GM23338 (cell line): ENCODE data around the gene LRP1B.

Source experiments
- CREB1 ChIP-seq: fragments of 250-450 bp; sonication (Bioruptor Pico); IDR thresholded peaks from 2 replicates; pipeline ENCODE4 v1.5.0; 2020; ENCODE audit warnings: low read depth, mild to moderate bottlenecking, moderate library complexity
- EZH2 ChIP-seq: fragments of 200-600 bp; sonication (generic); IDR thresholded peaks from one replicate; pipeline ENCODE4 v1.8.0; 2017; ENCODE audit warnings: antibody characterized with exemption, mild to moderate bottlenecking, low read depth; ENCODE audit not compliant: unreplicated experiment
- EZH2phosphoT487 ChIP-seq: fragments of 200-600 bp; sonication (generic); IDR thresholded peaks from one replicate; pipeline ENCODE4 v1.8.1; 2018; ENCODE audit warnings: antibody characterized with exemption; ENCODE audit not compliant: unreplicated experiment
- JUNB ChIP-seq: IDR thresholded peaks from one replicate; pipeline ENCODE4 v1.6.1; 2016; ENCODE audit warnings: antibody characterized with exemption; ENCODE audit not compliant: unreplicated experiment
- NANOG ChIP-seq: IDR thresholded peaks from 2 replicates; pipeline ENCODE4 v1.6.1; 2016; ENCODE audit warnings: antibody characterized with exemption, borderline replicate concordance
- POLR2AphosphoS5 ChIP-seq: IDR thresholded peaks from 2 replicates; pipeline ENCODE4 v1.6.1; 2016; ENCODE audit warnings: antibody characterized with exemption, low read depth
- STAT1 ChIP-seq: IDR thresholded peaks from one replicate; pipeline ENCODE4 v1.6.1; 2016; ENCODE audit warnings: antibody characterized with exemption; ENCODE audit not compliant: unreplicated experiment
- ZNF114 ChIP-seq: fragments of 250-450 bp; sonication (Bioruptor Pico); IDR thresholded peaks from 2 replicates; pipeline ENCODE4 v1.5.0; 2020; ENCODE audit warnings: mild to moderate bottlenecking, moderate library complexity
- TF ChIP-seq, protein P1 (sequence below), 2 experiments: fragments of 200-600 bp in 1 of 2; sonication (generic) in 1 of 2; conservative IDR thresholded peaks; 2 replicates each; pipeline versions ENCODE4 v1.5.1 to v1.6.1; 2016 to 2017; ENCODE audit warnings: antibody characterized with exemption in 2 of 2, low read depth in 2 of 2, mild to moderate bottlenecking in 2 of 2, moderate library complexity in 1 of 2
- TF ChIP-seq, protein P2 (sequence below): IDR thresholded peaks from 2 replicates; pipeline ENCODE4 v1.6.1; 2016; ENCODE audit warnings: antibody characterized with exemption
- TF ChIP-seq, protein P3 (sequence below): IDR thresholded peaks from one replicate; pipeline ENCODE4 v1.6.1; 2018; ENCODE audit warnings: antibody characterized with exemption; ENCODE audit not compliant: unreplicated experiment
- TF ChIP-seq, protein P4 (sequence below): fragments of 250-450 bp; sonication (Bioruptor Pico); IDR thresholded peaks from 2 replicates; pipeline ENCODE4 v1.5.0; 2020; ENCODE audit warnings: mild to moderate bottlenecking, moderate library complexity

DNA sequence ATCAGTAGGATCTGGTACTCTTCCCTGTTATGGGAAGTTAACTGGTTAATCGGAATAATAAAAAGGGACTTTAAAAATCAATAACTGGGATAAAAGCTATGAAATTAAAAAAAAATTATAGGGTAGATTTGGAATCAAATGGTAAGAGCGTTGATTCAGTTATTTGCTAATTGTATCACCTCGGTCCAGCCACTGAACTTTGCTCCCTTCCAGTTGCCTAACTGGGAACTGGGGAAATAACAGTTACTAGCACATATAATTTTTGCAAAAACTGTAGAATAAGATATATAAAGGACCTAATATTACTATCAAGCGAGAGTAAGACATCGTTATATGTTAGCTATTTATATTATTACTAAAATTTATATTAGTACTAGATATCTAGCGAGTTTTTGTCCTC lies 302.1 kb downstream of the LRP1B start:
- TF ChIP-seq, protein P1, sequence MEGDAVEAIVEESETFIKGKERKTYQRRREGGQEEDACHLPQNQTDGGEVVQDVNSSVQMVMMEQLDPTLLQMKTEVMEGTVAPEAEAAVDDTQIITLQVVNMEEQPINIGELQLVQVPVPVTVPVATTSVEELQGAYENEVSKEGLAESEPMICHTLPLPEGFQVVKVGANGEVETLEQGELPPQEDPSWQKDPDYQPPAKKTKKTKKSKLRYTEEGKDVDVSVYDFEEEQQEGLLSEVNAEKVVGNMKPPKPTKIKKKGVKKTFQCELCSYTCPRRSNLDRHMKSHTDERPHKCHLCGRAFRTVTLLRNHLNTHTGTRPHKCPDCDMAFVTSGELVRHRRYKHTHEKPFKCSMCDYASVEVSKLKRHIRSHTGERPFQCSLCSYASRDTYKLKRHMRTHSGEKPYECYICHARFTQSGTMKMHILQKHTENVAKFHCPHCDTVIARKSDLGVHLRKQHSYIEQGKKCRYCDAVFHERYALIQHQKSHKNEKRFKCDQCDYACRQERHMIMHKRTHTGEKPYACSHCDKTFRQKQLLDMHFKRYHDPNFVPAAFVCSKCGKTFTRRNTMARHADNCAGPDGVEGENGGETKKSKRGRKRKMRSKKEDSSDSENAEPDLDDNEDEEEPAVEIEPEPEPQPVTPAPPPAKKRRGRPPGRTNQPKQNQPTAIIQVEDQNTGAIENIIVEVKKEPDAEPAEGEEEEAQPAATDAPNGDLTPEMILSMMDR (conservative IDR thresholded peaks at IDR 0.05; ENCODE audit: low read depth in 2 of 2) = no peak
- TF ChIP-seq POLR2AphosphoS5 (no peak), EZH2 (no peak), STAT1 (no peak), EZH2phosphoT487 (no peak), NANOG (no peak), JUNB (no peak), CREB1 (CRISPR knock-in tag) (no peak), ZNF114 (CRISPR knock-in tag) (no peak)
- TF ChIP-seq, protein P2, sequence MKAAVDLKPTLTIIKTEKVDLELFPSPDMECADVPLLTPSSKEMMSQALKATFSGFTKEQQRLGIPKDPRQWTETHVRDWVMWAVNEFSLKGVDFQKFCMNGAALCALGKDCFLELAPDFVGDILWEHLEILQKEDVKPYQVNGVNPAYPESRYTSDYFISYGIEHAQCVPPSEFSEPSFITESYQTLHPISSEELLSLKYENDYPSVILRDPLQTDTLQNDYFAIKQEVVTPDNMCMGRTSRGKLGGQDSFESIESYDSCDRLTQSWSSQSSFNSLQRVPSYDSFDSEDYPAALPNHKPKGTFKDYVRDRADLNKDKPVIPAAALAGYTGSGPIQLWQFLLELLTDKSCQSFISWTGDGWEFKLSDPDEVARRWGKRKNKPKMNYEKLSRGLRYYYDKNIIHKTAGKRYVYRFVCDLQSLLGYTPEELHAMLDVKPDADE = no peak
- TF ChIP-seq, protein P3, sequence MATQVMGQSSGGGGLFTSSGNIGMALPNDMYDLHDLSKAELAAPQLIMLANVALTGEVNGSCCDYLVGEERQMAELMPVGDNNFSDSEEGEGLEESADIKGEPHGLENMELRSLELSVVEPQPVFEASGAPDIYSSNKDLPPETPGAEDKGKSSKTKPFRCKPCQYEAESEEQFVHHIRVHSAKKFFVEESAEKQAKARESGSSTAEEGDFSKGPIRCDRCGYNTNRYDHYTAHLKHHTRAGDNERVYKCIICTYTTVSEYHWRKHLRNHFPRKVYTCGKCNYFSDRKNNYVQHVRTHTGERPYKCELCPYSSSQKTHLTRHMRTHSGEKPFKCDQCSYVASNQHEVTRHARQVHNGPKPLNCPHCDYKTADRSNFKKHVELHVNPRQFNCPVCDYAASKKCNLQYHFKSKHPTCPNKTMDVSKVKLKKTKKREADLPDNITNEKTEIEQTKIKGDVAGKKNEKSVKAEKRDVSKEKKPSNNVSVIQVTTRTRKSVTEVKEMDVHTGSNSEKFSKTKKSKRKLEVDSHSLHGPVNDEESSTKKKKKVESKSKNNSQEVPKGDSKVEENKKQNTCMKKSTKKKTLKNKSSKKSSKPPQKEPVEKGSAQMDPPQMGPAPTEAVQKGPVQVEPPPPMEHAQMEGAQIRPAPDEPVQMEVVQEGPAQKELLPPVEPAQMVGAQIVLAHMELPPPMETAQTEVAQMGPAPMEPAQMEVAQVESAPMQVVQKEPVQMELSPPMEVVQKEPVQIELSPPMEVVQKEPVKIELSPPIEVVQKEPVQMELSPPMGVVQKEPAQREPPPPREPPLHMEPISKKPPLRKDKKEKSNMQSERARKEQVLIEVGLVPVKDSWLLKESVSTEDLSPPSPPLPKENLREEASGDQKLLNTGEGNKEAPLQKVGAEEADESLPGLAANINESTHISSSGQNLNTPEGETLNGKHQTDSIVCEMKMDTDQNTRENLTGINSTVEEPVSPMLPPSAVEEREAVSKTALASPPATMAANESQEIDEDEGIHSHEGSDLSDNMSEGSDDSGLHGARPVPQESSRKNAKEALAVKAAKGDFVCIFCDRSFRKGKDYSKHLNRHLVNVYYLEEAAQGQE = no peak
- TF ChIP-seq, protein P4, sequence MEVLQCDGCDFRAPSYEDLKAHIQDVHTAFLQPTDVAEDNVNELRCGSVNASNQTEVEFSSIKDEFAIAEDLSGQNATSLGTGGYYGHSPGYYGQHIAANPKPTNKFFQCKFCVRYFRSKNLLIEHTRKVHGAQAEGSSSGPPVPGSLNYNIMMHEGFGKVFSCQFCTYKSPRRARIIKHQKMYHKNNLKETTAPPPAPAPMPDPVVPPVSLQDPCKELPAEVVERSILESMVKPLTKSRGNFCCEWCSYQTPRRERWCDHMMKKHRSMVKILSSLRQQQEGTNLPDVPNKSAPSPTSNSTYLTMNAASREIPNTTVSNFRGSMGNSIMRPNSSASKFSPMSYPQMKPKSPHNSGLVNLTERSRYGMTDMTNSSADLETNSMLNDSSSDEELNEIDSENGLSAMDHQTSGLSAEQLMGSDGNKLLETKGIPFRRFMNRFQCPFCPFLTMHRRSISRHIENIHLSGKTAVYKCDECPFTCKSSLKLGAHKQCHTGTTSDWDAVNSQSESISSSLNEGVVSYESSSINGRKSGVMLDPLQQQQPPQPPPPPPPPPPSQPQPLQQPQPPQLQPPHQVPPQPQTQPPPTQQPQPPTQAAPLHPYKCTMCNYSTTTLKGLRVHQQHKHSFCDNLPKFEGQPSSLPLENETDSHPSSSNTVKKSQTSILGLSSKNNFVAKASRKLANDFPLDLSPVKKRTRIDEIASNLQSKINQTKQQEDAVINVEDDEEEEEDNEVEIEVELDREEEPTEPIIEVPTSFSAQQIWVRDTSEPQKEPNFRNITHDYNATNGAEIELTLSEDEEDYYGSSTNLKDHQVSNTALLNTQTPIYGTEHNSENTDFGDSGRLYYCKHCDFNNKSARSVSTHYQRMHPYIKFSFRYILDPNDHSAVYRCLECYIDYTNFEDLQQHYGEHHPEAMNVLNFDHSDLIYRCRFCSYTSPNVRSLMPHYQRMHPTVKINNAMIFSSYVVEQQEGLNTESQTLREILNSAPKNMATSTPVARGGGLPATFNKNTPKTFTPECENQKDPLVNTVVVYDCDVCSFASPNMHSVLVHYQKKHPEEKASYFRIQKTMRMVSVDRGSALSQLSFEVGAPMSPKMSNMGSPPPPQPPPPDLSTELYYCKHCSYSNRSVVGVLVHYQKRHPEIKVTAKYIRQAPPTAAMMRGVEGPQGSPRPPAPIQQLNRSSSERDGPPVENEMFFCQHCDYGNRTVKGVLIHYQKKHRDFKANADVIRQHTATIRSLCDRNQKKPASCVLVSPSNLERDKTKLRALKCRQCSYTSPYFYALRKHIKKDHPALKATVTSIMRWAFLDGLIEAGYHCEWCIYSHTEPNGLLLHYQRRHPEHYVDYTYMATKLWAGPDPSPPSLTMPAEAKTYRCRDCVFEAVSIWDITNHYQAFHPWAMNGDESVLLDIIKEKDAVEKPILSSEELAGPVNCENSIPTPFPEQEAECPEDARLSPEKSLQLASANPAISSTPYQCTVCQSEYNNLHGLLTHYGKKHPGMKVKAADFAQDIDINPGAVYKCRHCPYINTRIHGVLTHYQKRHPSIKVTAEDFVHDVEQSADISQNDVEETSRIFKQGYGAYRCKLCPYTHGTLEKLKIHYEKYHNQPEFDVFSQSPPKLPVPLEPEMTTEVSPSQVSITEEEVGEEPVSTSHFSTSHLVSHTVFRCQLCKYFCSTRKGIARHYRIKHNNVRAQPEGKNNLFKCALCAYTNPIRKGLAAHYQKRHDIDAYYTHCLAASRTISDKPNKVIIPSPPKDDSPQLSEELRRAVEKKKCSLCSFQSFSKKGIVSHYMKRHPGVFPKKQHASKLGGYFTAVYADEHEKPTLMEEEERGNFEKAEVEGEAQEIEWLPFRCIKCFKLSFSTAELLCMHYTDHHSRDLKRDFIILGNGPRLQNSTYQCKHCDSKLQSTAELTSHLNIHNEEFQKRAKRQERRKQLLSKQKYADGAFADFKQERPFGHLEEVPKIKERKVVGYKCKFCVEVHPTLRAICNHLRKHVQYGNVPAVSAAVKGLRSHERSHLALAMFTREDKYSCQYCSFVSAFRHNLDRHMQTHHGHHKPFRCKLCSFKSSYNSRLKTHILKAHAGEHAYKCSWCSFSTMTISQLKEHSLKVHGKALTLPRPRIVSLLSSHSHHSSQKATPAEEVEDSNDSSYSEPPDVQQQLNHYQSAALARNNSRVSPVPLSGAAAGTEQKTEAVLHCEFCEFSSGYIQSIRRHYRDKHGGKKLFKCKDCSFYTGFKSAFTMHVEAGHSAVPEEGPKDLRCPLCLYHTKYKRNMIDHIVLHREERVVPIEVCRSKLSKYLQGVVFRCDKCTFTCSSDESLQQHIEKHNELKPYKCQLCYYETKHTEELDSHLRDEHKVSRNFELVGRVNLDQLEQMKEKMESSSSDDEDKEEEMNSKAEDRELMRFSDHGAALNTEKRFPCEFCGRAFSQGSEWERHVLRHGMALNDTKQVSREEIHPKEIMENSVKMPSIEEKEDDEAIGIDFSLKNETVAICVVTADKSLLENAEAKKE = no peak
